ENCODE data around the gene SMARCAD1.

DNA sequence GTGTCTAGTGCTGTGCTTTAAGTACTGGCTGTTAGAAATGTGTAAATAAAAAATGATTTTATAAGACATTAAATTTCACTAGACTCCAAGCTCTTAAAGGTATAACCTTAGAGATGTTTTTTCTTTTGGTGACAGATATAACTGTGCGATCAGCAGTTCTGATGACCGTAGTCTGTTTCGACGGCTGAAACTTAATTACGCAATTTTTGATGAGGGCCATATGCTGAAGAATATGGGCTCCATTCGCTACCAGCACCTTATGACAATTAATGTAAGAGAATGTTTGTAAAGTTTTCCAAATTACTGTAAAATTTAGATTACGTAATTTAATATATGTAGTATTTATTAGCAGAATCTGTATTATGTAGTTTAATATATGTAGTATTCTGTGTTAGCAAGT, 68.5 kb downstream of the SMARCAD1 start:
- TF ChIP-seq POLR2A (IDR thresholded peaks at IDR 0.05; ENCODE audit: extremely low read depth, insufficient read length): no peak
- TF ChIP-seq, protein P1, sequence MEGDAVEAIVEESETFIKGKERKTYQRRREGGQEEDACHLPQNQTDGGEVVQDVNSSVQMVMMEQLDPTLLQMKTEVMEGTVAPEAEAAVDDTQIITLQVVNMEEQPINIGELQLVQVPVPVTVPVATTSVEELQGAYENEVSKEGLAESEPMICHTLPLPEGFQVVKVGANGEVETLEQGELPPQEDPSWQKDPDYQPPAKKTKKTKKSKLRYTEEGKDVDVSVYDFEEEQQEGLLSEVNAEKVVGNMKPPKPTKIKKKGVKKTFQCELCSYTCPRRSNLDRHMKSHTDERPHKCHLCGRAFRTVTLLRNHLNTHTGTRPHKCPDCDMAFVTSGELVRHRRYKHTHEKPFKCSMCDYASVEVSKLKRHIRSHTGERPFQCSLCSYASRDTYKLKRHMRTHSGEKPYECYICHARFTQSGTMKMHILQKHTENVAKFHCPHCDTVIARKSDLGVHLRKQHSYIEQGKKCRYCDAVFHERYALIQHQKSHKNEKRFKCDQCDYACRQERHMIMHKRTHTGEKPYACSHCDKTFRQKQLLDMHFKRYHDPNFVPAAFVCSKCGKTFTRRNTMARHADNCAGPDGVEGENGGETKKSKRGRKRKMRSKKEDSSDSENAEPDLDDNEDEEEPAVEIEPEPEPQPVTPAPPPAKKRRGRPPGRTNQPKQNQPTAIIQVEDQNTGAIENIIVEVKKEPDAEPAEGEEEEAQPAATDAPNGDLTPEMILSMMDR (IDR thresholded peaks at IDR 0.05; ENCODE audit: low read depth, low read length): no peak
- TF ChIP-seq, protein P2, sequence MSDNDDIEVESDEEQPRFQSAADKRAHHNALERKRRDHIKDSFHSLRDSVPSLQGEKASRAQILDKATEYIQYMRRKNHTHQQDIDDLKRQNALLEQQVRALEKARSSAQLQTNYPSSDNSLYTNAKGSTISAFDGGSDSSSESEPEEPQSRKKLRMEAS (IDR thresholded peaks at IDR 0.05; ENCODE audit: low read depth, low read length): no peak

Measured in NB4 (cell line).